GM12878 (cell line): ENCODE data around the gene TIAM1.

Experiments
- CTCF ChIP-seq, 3 experiments: IDR thresholded peaks in 2 of 3; conservative IDR thresholded peaks in 1 of 3; 2 replicates each; pipeline ENCODE4 v1.5.1; 2011; ENCODE audit warnings: low read depth in 3 of 3, low read length in 3 of 3, mild to moderate bottlenecking in 3 of 3, control low read depth in 2 of 3, moderate library complexity in 2 of 3, inconsistent platforms in 1 of 3, mixed read lengths in 1 of 3; ENCODE audit not compliant: control insufficient read depth in 2 of 3, insufficient read depth in 1 of 3; ENCODE audit errors: extremely low read depth in 1 of 3
- ETV6 ChIP-seq, 2 experiments: fragments of 450-650 bp in 1 of 2; IDR thresholded peaks in 1 of 2; conservative IDR thresholded peaks in 1 of 2; 2 replicates each; pipeline ENCODE4 v1.6.1; 2014; ENCODE audit warnings: antibody characterized with exemption in 1 of 2, borderline replicate concordance in 1 of 2, low read depth in 1 of 2, mild to moderate bottlenecking in 1 of 2, moderate library complexity in 1 of 2
- JUND ChIP-seq: IDR thresholded peaks from 2 replicates; pipeline ENCODE4 v1.6.1; 2012; ENCODE audit warnings: low read depth, mild to moderate bottlenecking, low read length, improper control_type of control experiment, moderate library complexity
- KLF5 ChIP-seq: fragments of 450-650 bp; IDR thresholded peaks from 2 replicates; pipeline ENCODE4 v1.6.1; 2014; ENCODE audit warnings: mild to moderate bottlenecking; ENCODE audit not compliant: partially characterized antibody
- MAX ChIP-seq: IDR thresholded peaks from 2 replicates; pipeline ENCODE4 v1.6.1; 2012; ENCODE audit warnings: low read depth, low read length, improper control_type of control experiment
- POLR2A ChIP-seq: IDR thresholded peaks from 2 replicates; pipeline ENCODE4 v1.6.1; 2011; ENCODE audit warnings: low read depth, mild to moderate bottlenecking, low read length
- POLR2AphosphoS5 ChIP-seq: IDR thresholded peaks from 2 replicates; pipeline ENCODE4 v1.6.1; 2011; ENCODE audit warnings: mild to moderate bottlenecking, low read length, inconsistent platforms
- REST ChIP-seq: IDR thresholded peaks from 2 replicates; pipeline ENCODE4 v1.6.1; 2012; ENCODE audit warnings: mild to moderate bottlenecking, low read depth, low read length
- SKIL ChIP-seq: fragments of 450-650 bp; IDR thresholded peaks from 2 replicates; pipeline ENCODE4 v1.6.1; 2017; ENCODE audit warnings: mild to moderate bottlenecking, low read depth, inconsistent platforms; ENCODE audit not compliant: poor library complexity, severe bottlenecking
- USF2 ChIP-seq: IDR thresholded peaks from 2 replicates; pipeline ENCODE4 v1.6.1; 2011; ENCODE audit warnings: low read depth, low read length, improper control_type of control experiment, borderline replicate concordance
- YBX1 ChIP-seq: fragments of 450-650 bp; IDR thresholded peaks from 2 replicates; pipeline ENCODE4 v1.6.1; 2016; ENCODE audit warnings: antibody characterized with exemption

- no peak for TF ChIP-seq YBX1
- no peak for TF ChIP-seq SKIL
- TF ChIP-seq CTCF (IDR thresholded peaks at IDR 0.05 in 2 of 3, conservative IDR thresholded peaks at IDR 0.05 in 1 of 3; ENCODE audit: control insufficient read depth in 2 of 3, extremely low read depth in 1 of 3, insufficient read depth in 1 of 3, low read depth in 3 of 3, low read length in 3 of 3) = no peak
- no peak for TF ChIP-seq ETV6 (conservative IDR thresholded peaks at IDR 0.05 in 1 of 2, IDR thresholded peaks at IDR 0.05 in 1 of 2; ENCODE audit: borderline replicate concordance in 1 of 2, low read depth in 1 of 2)
- TF ChIP-seq POLR2A = no peak
- no peak for TF ChIP-seq USF2
- no peak for TF ChIP-seq KLF5
- no peak for TF ChIP-seq JUND
- TF ChIP-seq MAX = no peak
- no peak for TF ChIP-seq REST
- TF ChIP-seq POLR2AphosphoS5 = no peak
Measured at GRCh38 chr21:31182231-31183140, 161.6 kb downstream of the TIAM1 start.
